PC-3 (cell line): ENCODE data around the gene LPAR1. TPM values are rescaled to one million over a fixed set of nuclear protein-coding genes. Genes with fewer than 3 reads are reported as not detected.

Source experiments
- ATAC-seq: fragments of 200-7000 bp; cut with Tn5 transposase; 2 replicates; pipeline ENCODE4 v1.9.1; 2020; ENCODE audit warnings: mild to moderate bottlenecking, moderate library complexity
- BruUV-seq: library from RNA; stranded (reverse); fragments of 400-500 nt; replicated peaks from 2 replicates; lab custom pipeline; 2021; lab: Mats Ljungman, UMichigan
- CTCF ChIA-PET: fragments of 300-600 bp; sonication (Branson Sonifier 250); formaldehyde crosslinking; loops from one replicate; lab custom pipeline; 2022; ENCODE audit warnings: antibody characterized with exemption; lab: Charles Lee
- POLR2A ChIA-PET: fragments of 300-600 bp; sonication (Branson Sonifier 250); formaldehyde crosslinking; loops from one replicate; lab custom pipeline; 2022; ENCODE audit warnings: antibody characterized with exemption; ENCODE audit not compliant: unreplicated experiment; lab: Charles Lee
- DNase-seq: peaks from one replicate; pipeline ENCODE4 v3.0.0-alpha.2; 2015
- H2AFZ ChIP-seq: fragments of 300-600 bp; sonication (generic); 2 replicates; pipeline ENCODE4 v1.6.0; 2016; ENCODE audit warnings: antibody characterized with exemption, low read length
- H3F3A ChIP-seq: fragments of 300-600 bp; sonication (generic); one replicate; pipeline ENCODE4 v1.6.0; 2017; ENCODE audit warnings: antibody characterized with exemption, low read length, control low read depth, mild to moderate bottlenecking; ENCODE audit not compliant: unreplicated experiment
- H3K27ac ChIP-seq: fragments of 300-600 bp; sonication (generic); 2 replicates; pipeline ENCODE4 v1.5.1; 2016; ENCODE audit warnings: mild to moderate bottlenecking, low read length
- H3K27me3 ChIP-seq: fragments of 300-600 bp; sonication (generic); 2 replicates; pipeline ENCODE4 v1.6.1; 2016; ENCODE audit warnings: low read length, mixed read lengths
- H3K36me3 ChIP-seq: fragments of 300-600 bp; sonication (generic); 2 replicates; pipeline ENCODE4 v1.6.1; 2016; ENCODE audit warnings: low read depth, mixed run types, low read length, mixed read lengths
- H3K4me1 ChIP-seq: fragments of 300-600 bp; sonication (generic); 2 replicates; pipeline ENCODE4 v1.5.1; 2016; ENCODE audit warnings: low read length; ENCODE audit not compliant: insufficient read depth
- H3K4me2 ChIP-seq: fragments of 300-600 bp; sonication (generic); 2 replicates; pipeline ENCODE4 v1.6.0; 2016; ENCODE audit warnings: low read length
- H3K4me3 ChIP-seq: fragments of 300-600 bp; sonication (generic); 2 replicates; pipeline ENCODE4 v1.5.1; 2016; ENCODE audit warnings: mild to moderate bottlenecking, low read length, mixed read lengths
- H3K79me2 ChIP-seq: fragments of 300-600 bp; sonication (generic); 2 replicates; pipeline ENCODE4 v1.6.1; 2017; ENCODE audit warnings: low read length, mixed read lengths
- H3K9ac ChIP-seq: fragments of 300-600 bp; sonication (generic); 2 replicates; pipeline ENCODE4 v1.6.0; 2016; ENCODE audit warnings: mild to moderate bottlenecking, low read length
- H3K9me2 ChIP-seq: fragments of 300-600 bp; sonication (generic); replicated peaks from 2 replicates; pipeline ENCODE4 v1.6.1; 2016; ENCODE audit warnings: mixed run types, low read length, mixed read lengths
- H3K9me3 ChIP-seq: fragments of 300-600 bp; sonication (generic); 2 replicates; pipeline ENCODE4 v1.6.1; 2016; ENCODE audit warnings: low read length, mixed read lengths
- H4K20me1 ChIP-seq: fragments of 300-600 bp; sonication (generic); 2 replicates; pipeline ENCODE4 v1.6.1; 2016; ENCODE audit warnings: low read length, mixed read lengths
- CTCF ChIP-seq: fragments of 300-600 bp; sonication (generic); conservative IDR thresholded peaks from 2 replicates; pipeline ENCODE4 v1.5.1; 2017; ENCODE audit warnings: antibody characterized with exemption, low read depth, mild to moderate bottlenecking, low read length
- EZH2 ChIP-seq: fragments of 300-600 bp; sonication (generic); IDR thresholded peaks from one replicate; pipeline ENCODE4 v1.6.1; 2017; ENCODE audit warnings: antibody characterized with exemption, mild to moderate bottlenecking, low read length; ENCODE audit not compliant: unreplicated experiment
- EZH2phosphoT487 ChIP-seq: fragments of 300-600 bp; sonication (generic); IDR thresholded peaks from 2 replicates; pipeline ENCODE4 v1.6.1; 2018; ENCODE audit warnings: mild to moderate bottlenecking, antibody characterized with exemption, low read length, borderline replicate concordance
- intact Hi-C: fragments of 100-400 bp; cut with micrococcal nuclease; formaldehyde crosslinking; loops from 2 replicates; pipeline ENCODE4 v1.9.0; 2023
- total RNA-seq: library from RNA; depleted of rRNA; stranded (reverse); fragments of >200 nt; gene quantifications from 2 replicates; pipeline ENCODE4 v1.2.3, GENCODE V29; 2014

LPAR1 gene
- total RNA-seq, 1 experiment from 2014 or later: 67.9 TPM

- Histone ChIP-seq H3K9me3 (no peaks in the 10 kb centered on the region), H3K4me3 (no peak overlapping the region), H3K27me3 (no peaks in the 10 kb centered on the region), H3K79me2 (peaks cover 23% of the 10 kb centered on the region), H3K9ac (no peak overlapping the region), H4K20me1 (no peaks in the 10 kb centered on the region), H3K36me3 (peaks cover 50% of the 10 kb centered on the region), H3K9me2 (no peaks in the 10 kb centered on the region), H3F3A (no peaks in the 10 kb centered on the region), H3K4me2 (no peak overlapping the region), H3K4me1 (no peaks in the 10 kb centered on the region), H3K27ac (no peak overlapping the region), H2AFZ (no peak overlapping the region)
- POLR2A ChIA-PET: no interaction called here
- intact Hi-C loops: no loop called here
- CTCF ChIA-PET: no interaction called here
- TF ChIP-seq EZH2 (no peak), EZH2phosphoT487 (no peak), CTCF (no peak)
- DNase-seq (no peak), ATAC-seq (no peak)
- no TSS peak for BruUV-seq
Measured at GRCh38 chr9:110872920-110873319, 165.3 kb downstream of the LPAR1 start.

GRCh38 chr9:110871736-110872135, 166.5 kb downstream of the LPAR1 start:
- POLR2A ChIA-PET: no interaction called here
- ATAC-seq: no peak
- BruUV-seq: no TSS peak
- no peak overlapping the region for H3K4me3 ChIP-seq
- no peak for DNase-seq
- H3K36me3 ChIP-seq: peaks cover 47% of the 10 kb centered on the region
- no peaks in the 10 kb centered on the region for H3K9me2 ChIP-seq
- peaks cover 12% of the 10 kb centered on the region for H3K79me2 ChIP-seq
- TF ChIP-seq CTCF (no peak), EZH2phosphoT487 (no peak), EZH2 (no peak)
- intact Hi-C loops: no loop called here
- no peaks in the 10 kb centered on the region for H3K4me1 ChIP-seq
- H3K4me2 ChIP-seq: no peak overlapping the region
- H2AFZ ChIP-seq: no peak overlapping the region
- no peaks in the 10 kb centered on the region for H3K9me3 ChIP-seq
- no peak overlapping the region for H3K27ac ChIP-seq
- H3K9ac ChIP-seq: no peak overlapping the region
- H3F3A ChIP-seq: no peaks in the 10 kb centered on the region
- H4K20me1 ChIP-seq: no peaks in the 10 kb centered on the region
- no peaks in the 10 kb centered on the region for H3K27me3 ChIP-seq
- CTCF ChIA-PET: no interaction called here

GRCh38 chr9:110869931-110870330, 168.3 kb downstream of the LPAR1 start:
- Histone ChIP-seq H3K4me2 (no peak overlapping the region), H3K36me3 (peaks cover 33% of the 10 kb centered on the region), H3K4me1 (no peaks in the 10 kb centered on the region), H3K79me2 (0 out of 2 replicates have a peak, but pooled peaks cover 5% of the 10 kb centered on the region), H3K27ac (no peak overlapping the region), H3K9ac (no peak overlapping the region), H3F3A (no peaks in the 10 kb centered on the region), H3K4me3 (no peak overlapping the region), H3K9me3 (no peaks in the 10 kb centered on the region), H2AFZ (no peak overlapping the region), H3K27me3 (no peaks in the 10 kb centered on the region), H4K20me1 (no peaks in the 10 kb centered on the region), H3K9me2 (no peaks in the 10 kb centered on the region)
- BruUV-seq: no TSS peak
- ATAC-seq: no peak
- ChIA-PET CTCF (no interaction called here), POLR2A (no interaction called here)
- DNase-seq: no peak
- intact Hi-C loops: no loop called here
- no peak for TF ChIP-seq EZH2phosphoT487
